SH-SY5Y (cell line): ENCODE results near the gene UGT1A3.

ENCODE experiments used
- GATA2 ChIP-seq: IDR thresholded peaks from 2 replicates; pipeline ENCODE4 v1.6.1; 2011; ENCODE audit warnings: mild to moderate bottlenecking, low read depth, low read length
- GATA3 ChIP-seq: IDR thresholded peaks from 2 replicates; pipeline ENCODE4 v1.6.1; 2011; ENCODE audit warnings: low read depth, mild to moderate bottlenecking, low read length, moderate library complexity

UGT1A3 gene

GRCh38 chr2:233821709-233822100 is 92.9 kb downstream of the UGT1A3 start:
- TF ChIP-seq GATA3 (no peak), GATA2 (no peak)

DNA sequence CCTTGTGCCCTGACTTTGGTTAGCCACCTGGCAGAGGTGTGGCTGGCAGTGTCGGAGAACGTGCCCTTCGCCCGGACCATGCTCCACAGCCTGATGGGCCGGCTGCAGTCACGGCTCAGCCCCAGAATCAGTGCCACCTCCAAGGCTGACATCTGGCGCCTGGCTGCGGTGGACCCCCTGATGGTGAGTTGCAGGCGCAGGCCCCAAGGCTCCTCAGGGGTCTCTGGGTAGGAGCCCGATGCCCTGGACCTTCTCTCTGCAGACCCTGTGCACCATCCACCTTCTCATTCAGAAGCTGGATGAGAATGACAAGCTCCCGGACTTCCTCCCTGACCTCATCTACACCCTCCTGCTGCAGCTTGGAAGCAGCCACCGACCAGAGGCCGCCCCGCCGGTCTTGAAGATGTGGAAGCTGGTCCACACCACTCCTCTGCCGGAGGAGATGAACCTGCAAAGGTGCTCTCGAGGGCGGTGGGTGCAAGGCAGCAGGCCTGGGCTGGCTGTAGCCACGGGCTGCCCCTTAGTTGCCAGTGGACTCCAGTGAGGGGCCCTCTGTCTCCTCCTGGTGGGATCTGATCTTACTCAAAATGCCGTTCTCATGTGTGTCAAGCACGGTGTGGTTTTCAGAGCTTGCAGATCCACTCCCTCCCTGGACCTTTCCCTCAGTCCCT is 93.4 kb downstream of the UGT1A3 start:
- no peak for TF ChIP-seq GATA2
- TF ChIP-seq GATA3 = no peak
